ENCODE measurements around the gene MAP7. TPM values are rescaled to one million over a fixed set of nuclear protein-coding genes. Genes with fewer than 3 reads are reported as not detected.
"Not testable (repeated sequence)": the region's sequence is repeated elsewhere in the genome, so short reads cannot be mapped to it uniquely, and the experiment has no call there.

MAP7 gene
- total RNA-seq, result 1 to 10 TPM; 2.1 to 2.3 TPM

DNA sequence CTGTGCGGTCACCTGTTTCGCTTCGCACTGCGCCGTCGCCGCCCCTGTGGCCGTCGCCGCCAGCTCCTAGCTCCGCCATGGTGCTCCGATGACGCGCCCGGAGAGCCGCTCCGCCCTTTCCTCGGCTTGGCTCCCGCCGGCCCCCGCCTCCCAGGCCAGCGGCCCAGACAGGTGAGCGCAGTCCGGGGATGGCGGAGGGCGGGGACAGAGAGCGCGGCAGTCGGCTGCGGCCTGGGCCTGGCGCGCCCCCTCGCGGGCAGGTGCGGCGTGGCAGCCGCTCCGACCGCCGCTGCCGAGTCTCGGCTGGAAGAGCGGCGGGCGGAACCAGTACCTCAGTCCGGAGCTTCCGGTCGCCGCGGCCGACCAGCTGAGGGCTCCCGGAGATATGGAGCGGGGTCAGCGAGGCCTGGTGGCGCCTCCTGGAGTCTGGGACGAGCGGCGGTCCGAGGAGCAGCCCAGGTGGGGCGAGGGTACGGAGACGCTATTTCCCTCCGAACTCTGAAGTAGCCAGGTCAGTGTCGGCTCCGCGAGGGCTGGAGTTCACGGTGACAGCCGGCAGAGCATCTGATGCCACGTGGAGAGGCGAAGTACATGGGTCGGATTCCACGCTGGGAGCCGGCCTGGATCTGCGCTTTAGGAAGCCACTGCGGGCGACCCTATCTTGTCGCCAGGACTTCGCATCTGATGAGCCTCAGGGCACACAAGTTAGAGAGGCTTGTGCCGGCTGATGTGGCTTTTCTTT lies at the start of gene MAP7:
MAP7 (minus strand) TSS at position 93 of the 742 bp plus-strand sequence; CDS start at position 79, 14 bp downstream.
- peaks cover 57% of the 10 kb centered on the region for H3K27me3 Mint-ChIP-seq
- DNase-seq, result peak; percentile 58
- ChIA-PET CTCF (interaction anchor here (0.6 to 2.4 kb wide), 8 partner anchors 9 to 259 kb away, joined by 3 to 29 read pairs (median 4); partner anchors contain the start of gene MAP3K5), POLR2A (no interaction called here)
- no peaks in the 10 kb centered on the region for H3K9me3 Mint-ChIP-seq
- peaks cover 11% of the 10 kb centered on the region for H3K4me1 Mint-ChIP-seq
- peaks cover 7% of the 10 kb centered on the region for H3K36me3 Mint-ChIP-seq (ENCODE audit: low read depth)
- no peak within 1 kb of the TSS for H3K27ac Mint-ChIP-seq
- H3K4me3 Mint-ChIP-seq, result peak within 1 kb of the TSS; percentile 56

DNA sequence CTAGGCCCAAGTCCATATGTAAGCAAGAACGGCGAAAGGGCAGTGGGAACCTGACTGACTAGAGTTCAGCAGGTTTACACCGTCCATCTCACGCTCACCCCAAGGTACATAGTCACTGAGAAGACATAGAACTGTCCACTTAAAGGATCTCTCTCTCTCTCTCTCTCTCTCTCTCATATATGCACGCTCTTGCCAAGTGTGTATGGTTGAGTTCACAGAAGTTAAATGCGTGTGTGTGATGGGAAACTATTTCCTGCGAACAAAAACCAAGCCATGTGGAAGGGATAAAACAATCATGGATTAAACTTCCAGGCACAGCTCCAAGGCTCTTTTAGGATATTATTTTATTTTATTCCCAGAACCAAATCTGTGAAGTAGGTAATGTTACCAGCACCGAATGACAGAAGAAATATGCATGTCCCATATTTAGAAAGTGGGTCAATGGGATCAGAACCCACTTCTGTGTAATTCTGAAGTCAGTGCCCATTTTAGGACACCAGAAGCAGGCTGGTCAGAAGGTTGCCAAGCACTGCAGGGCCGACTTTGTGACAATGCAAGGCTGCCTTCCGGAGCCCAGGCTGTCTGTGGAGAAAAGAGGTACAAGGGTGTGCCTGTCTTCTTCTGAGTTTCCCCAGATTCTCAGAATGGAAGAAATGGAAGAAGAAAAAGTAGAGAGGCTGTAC lies 49.2 kb upstream of the MAP7 start:
- H3K27me3 Mint-ChIP-seq, result no peaks in the 10 kb centered on the region
- ChIA-PET POLR2A (no interaction called here), CTCF (interaction anchor here (1.5 to 2.3 kb wide), 2 partner anchors 193 kb away, joined by 5 to 15 read pairs; partner anchors contain the start of gene MAP3K5)
- H3K36me3 Mint-ChIP-seq (ENCODE audit: low read depth), result peaks cover 37% of the 10 kb centered on the region
- H3K9me3 Mint-ChIP-seq, result peaks cover 2% of the 10 kb centered on the region
- no peak for DNase-seq
- no peak overlapping the region for H3K27ac Mint-ChIP-seq
- H3K4me1 Mint-ChIP-seq, result peaks cover 7% of the 10 kb centered on the region
- H3K4me3 Mint-ChIP-seq, result no peak overlapping the region

DNA sequence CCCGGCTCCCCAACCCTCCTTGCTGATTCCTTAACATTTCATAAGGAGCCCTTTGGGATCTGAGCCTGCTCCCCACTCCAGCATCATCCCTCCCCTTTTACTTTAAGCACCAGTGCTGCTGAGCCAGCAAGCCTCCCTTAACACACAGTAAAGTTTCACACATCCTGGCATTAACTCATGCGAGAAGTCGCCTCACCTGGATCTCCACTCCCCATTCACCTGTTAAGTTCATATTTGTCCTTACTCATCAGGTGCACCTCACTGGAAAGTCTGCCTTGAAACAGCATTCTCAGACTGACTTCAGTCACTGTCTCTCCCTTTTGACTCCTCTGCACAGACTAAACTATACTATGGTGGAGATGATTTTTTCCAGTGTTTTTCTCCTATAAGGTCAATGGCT lies 47.8 kb upstream of the MAP7 start:
- peaks cover 21% of the 10 kb centered on the region for H3K4me1 Mint-ChIP-seq
- CTCF ChIA-PET, result interaction anchor here (1.5 kb wide), 1 partner anchor 194 kb away, joined by 5 read pairs; the partner anchor contains the start of gene MAP3K5
- H3K27ac Mint-ChIP-seq, result no peak overlapping the region
- no peak for DNase-seq
- no peak overlapping the region for H3K4me3 Mint-ChIP-seq
- peaks cover 2% of the 10 kb centered on the region for H3K9me3 Mint-ChIP-seq
- H3K27me3 Mint-ChIP-seq, result no peaks in the 10 kb centered on the region
- H3K36me3 Mint-ChIP-seq (ENCODE audit: low read depth), result peaks cover 42% of the 10 kb centered on the region
- POLR2A ChIA-PET, result no interaction called here

DNA sequence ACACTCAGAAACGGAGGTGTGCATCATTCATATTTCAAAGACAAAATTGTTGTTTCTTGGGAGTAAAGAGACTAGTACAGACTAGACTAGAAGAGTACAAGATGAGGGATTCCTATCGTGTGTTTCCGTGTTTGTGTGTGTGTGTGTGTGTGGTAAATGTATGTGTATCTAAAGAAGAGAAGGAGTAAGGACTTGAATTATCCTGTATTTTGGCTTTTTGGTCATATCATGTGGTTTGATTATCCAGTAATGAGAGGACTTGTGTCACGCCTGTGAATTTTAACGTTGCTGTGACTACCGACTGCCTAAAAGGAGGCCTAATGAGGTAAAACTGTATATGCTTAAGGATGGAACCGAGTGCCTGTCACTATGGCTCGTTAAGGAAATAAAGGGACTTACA lies 44.4 kb upstream of the MAP7 start:
- CTCF ChIA-PET, result interaction anchor here (0.7 kb wide), 1 partner anchor 197 kb away, joined by 3 read pairs; the partner anchor contains the start of gene MAP3K5
- Mint-ChIP-seq H3K27me3 (no peaks in the 10 kb centered on the region), H3K9me3 (peaks cover 5% of the 10 kb centered on the region), H3K4me3 (peak overlapping the region; percentile 5), H3K4me1 (peaks cover 22% of the 10 kb centered on the region), H3K27ac (peak overlapping the region; percentile 79), H3K36me3 (ENCODE audit: low read depth) (peaks cover 67% of the 10 kb centered on the region)
- no peak for DNase-seq
- POLR2A ChIA-PET, result no interaction called here

DNA sequence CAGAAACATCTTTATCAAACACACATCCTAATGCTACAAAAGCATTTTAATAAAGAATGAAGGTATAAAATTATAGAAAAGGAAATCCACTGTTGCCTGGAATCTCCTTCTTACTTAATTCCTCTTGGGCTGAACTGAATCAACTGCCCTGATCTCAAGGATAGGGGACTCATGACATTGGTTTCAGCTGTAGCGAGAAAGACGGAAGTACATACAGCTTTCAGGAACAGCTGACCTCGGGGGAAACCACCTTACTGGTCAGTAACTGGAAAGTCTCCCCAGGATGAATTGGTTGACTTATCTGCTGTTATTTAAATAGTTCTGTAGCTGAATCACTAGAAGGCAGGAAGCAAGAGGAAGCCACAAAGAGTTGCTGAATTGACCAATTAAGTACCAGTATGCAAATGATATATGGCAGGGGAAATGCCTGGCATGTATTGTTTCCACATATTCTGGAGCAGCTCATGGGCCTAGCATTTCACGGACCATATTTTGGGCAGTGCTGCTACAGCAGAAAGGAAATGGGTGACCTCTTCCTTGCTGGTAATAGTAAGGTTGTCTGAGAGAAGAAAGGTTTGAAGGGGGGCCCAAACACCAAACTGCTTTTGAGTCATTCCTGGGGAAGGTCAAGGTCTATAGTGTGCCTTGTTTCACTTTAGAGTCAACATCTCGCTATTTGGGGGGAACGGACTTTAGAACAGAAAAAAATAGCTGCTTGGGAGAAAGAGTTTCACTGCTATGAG lies 43.7 kb upstream of the MAP7 start:
- peak; percentile 42 for DNase-seq
- peak overlapping the region; percentile 79 for H3K27ac Mint-ChIP-seq
- no peaks in the 10 kb centered on the region for H3K27me3 Mint-ChIP-seq
- H3K4me3 Mint-ChIP-seq, result peak overlapping the region; percentile 23
- H3K36me3 Mint-ChIP-seq (ENCODE audit: low read depth), result peaks cover 70% of the 10 kb centered on the region
- peaks cover 22% of the 10 kb centered on the region for H3K4me1 Mint-ChIP-seq
- POLR2A ChIA-PET, result no interaction called here
- peaks cover 5% of the 10 kb centered on the region for H3K9me3 Mint-ChIP-seq
- CTCF ChIA-PET, result interaction anchor here (0.6 to 1.4 kb wide), 4 partner anchors 185 to 228 kb away, joined by 3 to 4 read pairs (median 3); partner anchors contain the start of gene MAP3K5

DNA sequence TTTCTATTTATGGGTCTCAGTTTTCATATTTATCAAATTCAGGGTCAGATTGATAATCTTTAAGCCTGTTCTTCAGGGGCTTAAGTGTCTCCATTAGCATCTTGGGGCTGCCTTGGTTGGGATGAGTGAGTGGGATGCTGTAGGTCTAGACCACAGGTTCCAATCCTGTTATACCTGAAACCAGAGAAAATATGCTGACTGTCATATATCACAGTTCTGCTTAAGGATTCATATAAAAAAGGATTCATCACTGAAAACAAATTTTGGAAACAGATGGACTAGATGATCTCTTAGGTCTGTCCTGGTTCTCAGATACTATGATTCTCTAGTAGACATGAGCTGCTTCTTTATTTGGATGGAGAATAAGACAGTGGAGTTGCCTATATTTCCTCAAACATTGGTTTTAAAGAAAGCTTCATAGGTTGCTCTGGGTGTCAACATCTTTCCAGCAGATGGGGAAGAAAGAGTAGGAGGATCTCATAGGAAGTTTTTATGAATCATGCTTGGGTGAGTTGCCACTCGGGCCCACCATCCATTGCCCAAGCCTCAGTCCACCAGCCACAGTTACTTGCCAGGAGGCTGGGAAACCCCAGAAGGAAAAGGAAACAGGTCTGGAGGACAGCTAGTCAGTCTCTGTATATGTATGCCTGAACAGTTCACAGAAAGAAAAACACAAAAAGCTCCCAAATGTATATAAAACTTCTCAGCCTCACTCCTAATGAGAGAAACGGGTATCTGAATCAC lies 42.9 kb upstream of the MAP7 start:
- Mint-ChIP-seq H3K27me3 (no peaks in the 10 kb centered on the region), H3K36me3 (ENCODE audit: low read depth) (peaks cover 75% of the 10 kb centered on the region), H3K4me3 (no peak overlapping the region), H3K9me3 (peaks cover 5% of the 10 kb centered on the region), H3K4me1 (peaks cover 22% of the 10 kb centered on the region), H3K27ac (peak overlapping the region; percentile 79)
- ChIA-PET POLR2A (no interaction called here), CTCF (interaction anchor here (0.6 to 1.4 kb wide), 3 partner anchors 186 to 229 kb away, joined by 3 to 4 read pairs (median 3); partner anchors contain the start of gene MAP3K5)
- DNase-seq, result no peak

DNA sequence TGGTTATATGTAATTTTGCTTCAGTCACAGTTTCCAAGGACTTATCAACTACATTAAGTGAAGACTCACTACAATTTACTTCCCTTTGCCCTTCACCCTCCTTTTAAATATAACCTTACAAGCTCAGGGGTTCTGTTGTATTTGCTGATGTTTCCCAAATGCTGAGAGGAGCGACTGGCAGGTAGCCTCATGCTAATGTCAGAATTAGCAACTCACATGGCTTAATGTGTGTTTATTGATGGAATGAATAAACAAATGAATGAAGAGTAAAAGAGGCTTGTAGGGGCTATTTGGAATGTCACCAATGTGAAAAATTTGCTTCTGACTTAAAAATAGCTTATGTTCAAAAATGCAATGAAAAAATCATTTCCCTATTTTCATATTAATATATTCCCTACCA lies 41.4 kb upstream of the MAP7 start:
- no peak for DNase-seq
- POLR2A ChIA-PET, result no interaction called here
- Mint-ChIP-seq H3K27me3 (no peaks in the 10 kb centered on the region), H3K4me3 (no peak overlapping the region), H3K27ac (no peak overlapping the region), H3K36me3 (ENCODE audit: low read depth) (peaks cover 79% of the 10 kb centered on the region), H3K9me3 (peaks cover 5% of the 10 kb centered on the region), H3K4me1 (peaks cover 22% of the 10 kb centered on the region)
- CTCF ChIA-PET, result interaction anchor here (0.6 to 2.1 kb wide), 5 partner anchors 10 to 302 kb away, joined by 3 to 7 read pairs (median 4); partner anchors contain the start of genes BCLAF1 and MAP3K5

DNA sequence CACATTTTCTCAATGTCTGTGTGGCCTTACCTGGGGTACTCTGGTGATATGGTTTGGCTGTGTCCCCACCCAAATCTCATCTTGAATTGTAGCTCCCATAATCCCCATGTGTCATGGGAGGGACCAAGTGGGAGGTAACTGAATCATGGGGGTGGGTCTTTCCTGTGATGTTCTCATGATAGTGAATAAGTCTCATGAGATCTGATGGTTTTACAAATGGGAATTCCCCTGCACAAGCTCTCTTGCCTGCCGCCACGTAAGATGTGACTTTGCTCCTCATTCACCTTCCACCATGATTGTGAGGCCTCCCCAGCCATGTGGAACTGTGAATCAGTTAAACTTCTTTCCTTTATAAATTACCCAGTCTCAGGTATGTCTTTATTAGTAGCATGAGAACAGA lies 40.6 kb upstream of the MAP7 start:
- H3K4me3 Mint-ChIP-seq, H3K27me3 Mint-ChIP-seq, DNase-seq, H3K9me3 Mint-ChIP-seq, H3K27ac Mint-ChIP-seq, POLR2A ChIA-PET: not testable (repeated sequence)
- CTCF ChIA-PET, result interaction anchor here (1.5 to 2.1 kb wide), 2 partner anchors 9 to 201 kb away, joined by 4 to 7 read pairs; partner anchors contain the start of gene MAP3K5
- Mint-ChIP-seq H3K36me3 (ENCODE audit: low read depth) (peaks cover 75% of the 10 kb centered on the region), H3K4me1 (peaks cover 22% of the 10 kb centered on the region)

DNA sequence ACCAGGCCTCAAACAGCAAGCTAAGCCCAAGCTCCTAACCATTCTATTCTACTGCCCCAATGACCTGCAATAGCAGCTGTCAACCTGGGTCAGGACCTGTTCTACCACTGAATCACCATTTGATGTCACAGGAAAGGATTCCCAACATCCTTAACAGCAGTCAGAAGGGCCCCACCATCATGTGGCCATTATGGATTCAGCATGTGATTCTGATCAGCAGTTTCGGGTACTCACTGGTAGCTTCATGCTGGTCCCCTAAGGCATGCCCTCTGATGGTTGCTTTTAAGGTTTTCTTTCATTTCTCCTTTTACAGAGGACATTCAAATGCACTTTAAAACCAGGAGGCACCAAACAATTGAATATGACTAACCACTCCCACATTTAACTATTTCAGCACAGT lies 37.3 kb upstream of the MAP7 start:
- Mint-ChIP-seq H3K27ac (no peak overlapping the region), H3K36me3 (ENCODE audit: low read depth) (peaks cover 57% of the 10 kb centered on the region), H3K27me3 (no peaks in the 10 kb centered on the region), H3K4me3 (no peak overlapping the region), H3K4me1 (no peaks in the 10 kb centered on the region), H3K9me3 (peaks cover 3% of the 10 kb centered on the region)
- POLR2A ChIA-PET, result no interaction called here
- no peak for DNase-seq
- CTCF ChIA-PET, result interaction anchor here (1.3 to 2.8 kb wide), 2 partner anchors 10 to 205 kb away, joined by 3 to 12 read pairs; partner anchors contain the start of gene MAP3K5

DNA sequence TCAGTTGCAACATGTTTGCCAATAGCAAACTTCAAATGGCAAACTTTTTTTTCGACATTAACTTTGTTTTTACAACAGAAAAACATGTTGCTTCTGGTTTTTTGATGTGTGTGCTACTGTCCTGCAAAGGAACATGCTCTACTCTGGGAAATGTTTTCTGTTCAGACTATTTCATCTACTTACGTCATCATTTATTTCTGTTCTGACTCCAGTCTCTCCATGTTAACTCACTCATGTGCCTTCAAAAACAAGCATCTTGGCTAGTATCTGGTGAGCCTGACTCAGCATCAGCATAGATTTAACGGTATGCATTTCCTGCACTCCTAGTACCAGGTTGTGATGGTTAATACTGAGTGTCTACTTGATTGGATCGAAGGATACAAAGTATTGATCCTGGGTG lies 36.1 kb upstream of the MAP7 start:
- Mint-ChIP-seq H3K27me3 (no peaks in the 10 kb centered on the region), H3K9me3 (peaks cover 3% of the 10 kb centered on the region), H3K36me3 (ENCODE audit: low read depth) (peaks cover 49% of the 10 kb centered on the region), H3K27ac (peak overlapping the region; percentile 46), H3K4me1 (no peaks in the 10 kb centered on the region), H3K4me3 (no peak overlapping the region)
- no peak for DNase-seq
- ChIA-PET POLR2A (no interaction called here), CTCF (interaction anchor here (0.6 to 2.8 kb wide), 2 partner anchors 49 to 206 kb away, joined by 3 to 12 read pairs; partner anchors contain the start of gene MAP3K5)

DNA sequence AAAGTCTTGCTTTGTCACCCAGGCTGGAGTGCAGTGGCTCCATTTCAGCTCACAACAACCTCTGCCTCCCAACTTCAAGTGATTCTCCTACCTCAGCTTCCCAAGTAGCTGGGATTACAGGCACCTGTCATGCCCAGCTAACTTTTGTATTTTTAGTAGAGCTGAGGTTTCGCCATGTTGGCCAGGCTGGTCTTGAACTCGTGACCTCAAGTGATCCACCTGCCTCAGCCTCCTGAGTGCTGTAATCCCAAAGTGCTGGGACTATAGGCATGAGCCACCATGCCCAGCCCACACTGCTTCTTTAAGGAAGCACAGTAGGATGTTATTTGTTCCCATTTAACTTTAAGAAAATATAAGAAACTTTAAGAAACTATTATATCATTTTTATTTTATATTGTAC lies 35.3 kb upstream of the MAP7 start:
- H3K36me3 Mint-ChIP-seq (ENCODE audit: low read depth), result peaks cover 44% of the 10 kb centered on the region
- H3K9me3 Mint-ChIP-seq, DNase-seq, H3K27ac Mint-ChIP-seq, H3K4me3 Mint-ChIP-seq, H3K4me1 Mint-ChIP-seq, POLR2A ChIA-PET, H3K27me3 Mint-ChIP-seq: not testable (repeated sequence)
- CTCF ChIA-PET, result interaction anchor here (2.8 kb wide), 1 partner anchor 207 kb away, joined by 12 read pairs; the partner anchor contains the start of gene MAP3K5

DNA sequence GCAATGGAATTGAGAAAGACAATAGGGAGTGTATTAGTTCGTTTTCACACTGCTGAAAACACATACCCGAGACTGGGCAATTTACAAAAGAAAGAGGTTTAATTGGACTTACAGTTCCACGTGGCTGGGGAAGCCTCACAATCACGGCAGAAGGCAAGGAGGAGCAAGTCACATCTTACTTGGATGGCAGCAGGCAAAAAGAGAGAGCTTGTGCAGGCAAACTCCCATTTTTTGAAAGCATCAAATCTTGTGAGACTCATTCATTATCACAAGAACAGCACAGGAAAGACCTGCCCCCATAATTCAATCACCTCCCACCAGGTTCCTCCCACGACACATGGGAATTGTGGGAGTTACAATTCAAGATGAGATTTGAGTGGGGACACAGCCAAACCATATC lies 34.1 kb upstream of the MAP7 start:
- H3K27me3 Mint-ChIP-seq, H3K4me1 Mint-ChIP-seq, H3K27ac Mint-ChIP-seq, H3K9me3 Mint-ChIP-seq, DNase-seq, POLR2A ChIA-PET, H3K4me3 Mint-ChIP-seq: not testable (repeated sequence)
- CTCF ChIA-PET, result interaction anchor here (1.1 kb wide), 1 partner anchor 13 kb away, joined by 4 read pairs; no protein-coding TSS in a partner anchor
- H3K36me3 Mint-ChIP-seq (ENCODE audit: low read depth), result peaks cover 42% of the 10 kb centered on the region

Data from activated CD4-positive, alpha-beta T cell treated with anti-CD3 and anti-CD28 coated beads, Interleukin-2, amount 10 ng/mL, durations not matched to agents 7 days and 5 days (primary cell).